SK-N-SH (cell line): Measurements from ENCODE around the gene NFAT5. TPM values are rescaled to one million over a fixed set of nuclear protein-coding genes. Genes with fewer than 3 reads are reported as not detected.

Source experiments
- CTCF ChIA-PET: fragments of 300-600, 350-600 bp; formaldehyde crosslinking; extraction: SDS; loops from one replicate; lab custom pipeline; 2021; lab: Yijun Ruan, JAX
- POLR2A ChIA-PET: fragments of 350-600 bp; sonication (Branson Sonifier 250); formaldehyde crosslinking; extraction: SDS; loops from one replicate; lab custom pipeline; 2020; ENCODE audit warnings: antibody characterized with exemption, inconsistent platforms; lab: Yijun Ruan, JAX
- DNase-seq: peaks from one replicate; pipeline ENCODE4 v3.0.0; 2012
- H2AFZ ChIP-seq: fragments of 200-600 bp; sonication (generic); 2 replicates; pipeline ENCODE4 v1.8.1; 2016; ENCODE audit warnings: antibody characterized with exemption, mild to moderate bottlenecking, low read depth
- H3F3A ChIP-seq: fragments of 200-600 bp; sonication (generic); replicated peaks from 2 replicates; pipeline ENCODE3; 2016; ENCODE audit warnings: antibody characterized with exemption, mild to moderate bottlenecking; ENCODE audit not compliant: insufficient read depth
- H3K27ac ChIP-seq, 2 experiments: fragments of 200-500 bp in 1 of 2; fragments of 200-600 bp in 1 of 2; sonication (Bioruptor generic) in 1 of 2; sonication (generic), shearing (Covaris generic) in 1 of 2; 2 replicates each; pipeline versions ENCODE4 v1.5.1 to v1.6.1; 2014 to 2016; ENCODE audit warnings: low read depth in 2 of 2, inconsistent platforms in 1 of 2, low read length in 1 of 2, mild to moderate bottlenecking in 1 of 2, mixed read lengths in 1 of 2
- H3K27me3 ChIP-seq: fragments of 200-600 bp; sonication (generic), shearing (Covaris generic); 2 replicates; pipeline ENCODE4 v1.6.1; 2016; ENCODE audit warnings: mixed run types; ENCODE audit not compliant: insufficient read depth
- H3K36me3 ChIP-seq, 2 experiments: fragments of 200-500 bp in 1 of 2; fragments of 200-600 bp in 1 of 2; sonication (Bioruptor generic) in 1 of 2; sonication (generic) in 1 of 2; replicated peaks in 1 of 2; 2 replicates each; pipeline versions ENCODE3 to v1.5.1; 2014 to 2016; ENCODE audit warnings: low read length in 1 of 2, mild to moderate bottlenecking in 1 of 2; ENCODE audit not compliant: insufficient read depth in 2 of 2, control insufficient read depth in 1 of 2
- H3K4me1 ChIP-seq, 2 experiments: fragments of 200-500 bp in 1 of 2; fragments of 200-600 bp in 1 of 2; sonication (Bioruptor generic) in 1 of 2; sonication (generic), shearing (Covaris generic) in 1 of 2; 2 replicates each; pipeline versions ENCODE4 v1.5.1 to v1.6.1; 2014 to 2016; ENCODE audit warnings: low read depth in 1 of 2, low read length in 1 of 2, mixed run types in 1 of 2; ENCODE audit not compliant: insufficient read depth in 2 of 2, control insufficient read depth in 1 of 2
- H3K4me2 ChIP-seq: fragments of 200-600 bp; sonication (generic), shearing (Covaris generic); 2 replicates; pipeline ENCODE4 v1.6.1; 2017; ENCODE audit warnings: mixed run types
- H3K4me3 ChIP-seq, 2 experiments: fragments of 200-500 bp in 1 of 2; fragments of 200-600 bp in 1 of 2; sonication (Bioruptor generic) in 1 of 2; sonication (generic), shearing (Covaris generic) in 1 of 2; 2 replicates each; pipeline versions ENCODE4 v1.5.1 to v1.8.1; 2014 to 2016; ENCODE audit warnings: low read depth in 2 of 2, inconsistent platforms in 1 of 2, low read length in 1 of 2, mild to moderate bottlenecking in 1 of 2, mixed read lengths in 1 of 2, moderate library complexity in 1 of 2
- H3K79me2 ChIP-seq: fragments of 200-600 bp; sonication (generic); 2 replicates; pipeline ENCODE4 v1.8.1; 2017; ENCODE audit warnings: mild to moderate bottlenecking; ENCODE audit not compliant: insufficient read depth
- H3K9ac ChIP-seq: fragments of 200-600 bp; sonication (generic); 2 replicates; pipeline ENCODE4 v1.6.1; 2017; ENCODE audit warnings: mixed run types
- H3K9me2 ChIP-seq: fragments of 200-600 bp; sonication (generic); 2 replicates; pipeline ENCODE4 v1.6.1; 2017; ENCODE audit warnings: mixed run types
- H3K9me3 ChIP-seq: fragments of 200-600 bp; sonication (generic); 2 replicates; pipeline ENCODE4 v1.6.1; 2017; ENCODE audit warnings: mixed run types, mild to moderate bottlenecking, moderate library complexity
- H4K20me1 ChIP-seq: fragments of 200-600 bp; sonication (generic); 2 replicates; pipeline ENCODE4 v1.6.1; 2017; ENCODE audit warnings: mild to moderate bottlenecking, mixed run types; ENCODE audit not compliant: insufficient read depth
- CHD2 ChIP-seq: fragments of 150-350 bp; IDR thresholded peaks from 2 replicates; pipeline ENCODE4 v1.6.1; 2018; ENCODE audit warnings: low read length; ENCODE audit not compliant: partially characterized antibody
- CTCF ChIP-seq: fragments of 200-600 bp; sonication (generic); IDR thresholded peaks from 2 replicates; pipeline ENCODE4 v1.6.1; 2017; ENCODE audit warnings: antibody characterized with exemption, mild to moderate bottlenecking, moderate library complexity
- JUND ChIP-seq: IDR thresholded peaks from 2 replicates; pipeline ENCODE4 v1.4.0; 2012
- MAX ChIP-seq: IDR thresholded peaks from 2 replicates; pipeline ENCODE4 v1.4.0; 2012; ENCODE audit warnings: low read depth
- MEF2A ChIP-seq: IDR thresholded peaks from 2 replicates; pipeline ENCODE4 v1.4.0; 2012; ENCODE audit warnings: low read depth, borderline replicate concordance
- MXI1 ChIP-seq: IDR thresholded peaks from 2 replicates; pipeline ENCODE4 v1.6.1; 2012; ENCODE audit warnings: mild to moderate bottlenecking, low read depth, low read length, improper control_type of control experiment
- NRF1 ChIP-seq: IDR thresholded peaks from 2 replicates; pipeline ENCODE4 v1.6.1; 2012; ENCODE audit warnings: low read depth, mild to moderate bottlenecking, low read length
- REST ChIP-seq: IDR thresholded peaks from 2 replicates; pipeline ENCODE4 v1.6.1; 2012; ENCODE audit warnings: mild to moderate bottlenecking, low read depth, low read length, moderate library complexity
- RFX5 ChIP-seq: IDR thresholded peaks from 2 replicates; pipeline ENCODE4 v1.6.1; 2012; ENCODE audit warnings: mild to moderate bottlenecking, improper control_type of control experiment, low read length
- TAF1 ChIP-seq: IDR thresholded peaks from 2 replicates; pipeline ENCODE4 v1.6.1; 2012; ENCODE audit warnings: low read depth, mild to moderate bottlenecking, low read length, moderate library complexity, borderline replicate concordance
- YY1 ChIP-seq: IDR thresholded peaks from 2 replicates; pipeline ENCODE4 v1.4.0; 2012; ENCODE audit warnings: low read depth, mild to moderate bottlenecking
- ZBTB33 ChIP-seq: IDR thresholded peaks from 2 replicates; pipeline ENCODE4 v1.4.0; 2012; ENCODE audit warnings: low read depth, borderline replicate concordance
- whole genome bisulfite sequencing: methylation state at CpG from one replicate; pipeline ENCODE4 v1.1.6; 2017; ENCODE audit warnings: low lambda C conversion rate; 5-methylcytosine and 5-hydroxymethylcytosine counted together
- polyA plus RNA-seq, 3 experiments: library from polyadenylated mRNA; depleted of rRNA; stranded (reverse); fragments of >200 nt; gene quantifications; 2 replicates each; pipeline ENCODE4 v1.2.3, GENCODE V29; 2012

Gene NFAT5
- polyA plus RNA-seq, 1 of the 3 experiments (the other 2 are of a cell fraction), result 7.2 TPM

GRCh38 chr16:69538808-69539207 is 27.0 kb upstream of the NFAT5 start:
- no peaks in the 10 kb centered on the region for H3K9me2 ChIP-seq
- H3K79me2 ChIP-seq, result no peaks in the 10 kb centered on the region
- H3F3A ChIP-seq, result peaks cover 13% of the 10 kb centered on the region
- no peak overlapping the region for H3K27ac ChIP-seq
- no peak overlapping the region for H2AFZ ChIP-seq
- no peak overlapping the region for H3K4me3 ChIP-seq
- no peaks in the 10 kb centered on the region for H4K20me1 ChIP-seq
- H3K27me3 ChIP-seq, result no peaks in the 10 kb centered on the region
- WGBS, result 85% methylated on average over 1 of the region's 1 CpG
- no peaks in the 10 kb centered on the region for H3K9me3 ChIP-seq
- POLR2A ChIA-PET, result no interaction called here
- no peak overlapping the region for H3K9ac ChIP-seq
- peaks cover 5 to 10% of the 10 kb centered on the region in 2 experiments; a peak in 2 of 4 replicates for H3K4me1 ChIP-seq
- TF ChIP-seq CHD2 (no peak), JUND (no peak), NRF1 (no peak), YY1 (no peak), MEF2A (no peak), MAX (no peak), ZBTB33 (no peak), MXI1 (no peak), REST (no peak), RFX5 (no peak), TAF1 (no peak), CTCF (no peak)
- H3K36me3 ChIP-seq, result no peaks in the 10 kb centered on the region
- CTCF ChIA-PET, result no interaction called here
- DNase-seq, result no peak
- no peak overlapping the region for H3K4me2 ChIP-seq
